Keratinocyte (primary cell): ENCODE data around the gene TRMT5.

Experiments
- EZH2 ChIP-seq: IDR thresholded peaks from one replicate; pipeline ENCODE4 v1.6.1; 2012; ENCODE audit warnings: inconsistent platforms, mild to moderate bottlenecking, low read length, moderate library complexity
- TF ChIP-seq, protein P1 (sequence below), 3 experiments: IDR thresholded peaks in 1 of 3; conservative IDR thresholded peaks in 1 of 3; optimal IDR thresholded peaks in 1 of 3; 2 replicates in 2 of 3; 3 replicates in 1 of 3; pipeline versions ENCODE3 to v1.5.1; 2011; ENCODE audit warnings: low read length in 3 of 3, mild to moderate bottlenecking in 3 of 3, moderate library complexity in 2 of 3, control low read depth in 1 of 3, inconsistent platforms in 1 of 3; ENCODE audit not compliant: insufficient read depth in 2 of 3; ENCODE audit errors: extremely low read depth in 1 of 3

DNA sequence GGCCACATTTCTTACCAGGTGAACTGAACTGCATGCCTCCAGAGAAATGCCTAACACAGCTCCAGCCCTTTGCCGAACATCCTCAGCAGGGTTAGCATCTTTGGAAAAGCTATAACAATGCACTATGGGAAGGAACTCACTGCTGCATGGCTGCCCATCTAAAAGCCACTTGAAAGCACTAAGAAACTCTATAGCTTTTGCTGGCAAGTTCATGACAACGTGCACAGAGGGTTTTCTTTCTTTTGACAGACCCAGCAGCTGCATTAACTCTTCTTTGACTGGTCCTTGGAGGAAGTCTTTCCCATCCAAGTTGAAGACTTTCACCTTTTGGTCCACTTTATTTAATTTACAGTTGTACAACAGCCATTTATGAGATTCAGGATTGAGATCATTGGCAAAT, 5.3 kb downstream of the TRMT5 start:
- TF ChIP-seq, protein P1, sequence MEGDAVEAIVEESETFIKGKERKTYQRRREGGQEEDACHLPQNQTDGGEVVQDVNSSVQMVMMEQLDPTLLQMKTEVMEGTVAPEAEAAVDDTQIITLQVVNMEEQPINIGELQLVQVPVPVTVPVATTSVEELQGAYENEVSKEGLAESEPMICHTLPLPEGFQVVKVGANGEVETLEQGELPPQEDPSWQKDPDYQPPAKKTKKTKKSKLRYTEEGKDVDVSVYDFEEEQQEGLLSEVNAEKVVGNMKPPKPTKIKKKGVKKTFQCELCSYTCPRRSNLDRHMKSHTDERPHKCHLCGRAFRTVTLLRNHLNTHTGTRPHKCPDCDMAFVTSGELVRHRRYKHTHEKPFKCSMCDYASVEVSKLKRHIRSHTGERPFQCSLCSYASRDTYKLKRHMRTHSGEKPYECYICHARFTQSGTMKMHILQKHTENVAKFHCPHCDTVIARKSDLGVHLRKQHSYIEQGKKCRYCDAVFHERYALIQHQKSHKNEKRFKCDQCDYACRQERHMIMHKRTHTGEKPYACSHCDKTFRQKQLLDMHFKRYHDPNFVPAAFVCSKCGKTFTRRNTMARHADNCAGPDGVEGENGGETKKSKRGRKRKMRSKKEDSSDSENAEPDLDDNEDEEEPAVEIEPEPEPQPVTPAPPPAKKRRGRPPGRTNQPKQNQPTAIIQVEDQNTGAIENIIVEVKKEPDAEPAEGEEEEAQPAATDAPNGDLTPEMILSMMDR (optimal IDR thresholded peaks at IDR 0.05 in 1 of 3, IDR thresholded peaks at IDR 0.05 in 1 of 3, conservative IDR thresholded peaks at IDR 0.05 in 1 of 3; ENCODE audit: extremely low read depth in 1 of 3, insufficient read depth in 2 of 3, low read length in 3 of 3), result no peak
- TF ChIP-seq EZH2, result no peak
